ELR (cell line): ENCODE data around the gene TSNAXIP1.
A peak's percentile ranks its signal among the peaks of the same experiment; 100 is the strongest.
"Not testable (repeated sequence)": the region's sequence is repeated elsewhere in the genome, so short reads cannot be mapped to it uniquely, and the experiment has no call there.

Experiments
- DNase-seq: peaks from one replicate; pipeline ENCODE4 v3.0.0-alpha.2; 2015; ENCODE audit warnings: low read depth

TSNAXIP1 gene

DNA sequence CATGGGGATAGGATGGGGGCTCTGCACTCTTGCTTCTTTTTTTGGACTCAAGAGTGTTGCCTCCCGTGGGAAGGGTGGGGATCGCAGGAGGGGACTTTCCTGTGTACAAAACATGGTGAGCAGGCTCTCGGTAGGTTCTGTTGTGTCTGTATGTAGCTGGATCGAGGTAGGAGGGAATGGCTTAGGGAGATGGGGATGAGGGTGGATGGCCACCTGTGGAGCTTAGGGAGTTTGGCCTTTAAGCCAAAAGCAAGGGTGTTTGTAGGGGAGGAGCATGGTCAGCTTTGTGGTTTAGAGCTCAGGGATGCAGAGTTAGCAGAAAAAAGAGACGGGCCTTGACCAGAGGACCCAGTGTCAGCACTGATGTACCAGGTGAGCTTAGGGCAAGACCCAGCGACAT lies 55.2 kb downstream of the TSNAXIP1 start:
- DNase-seq, result no peak

GRCh38 chr16:67862623-67863583 lies 56.2 kb downstream of the TSNAXIP1 start:
- no peak for DNase-seq

DNA sequence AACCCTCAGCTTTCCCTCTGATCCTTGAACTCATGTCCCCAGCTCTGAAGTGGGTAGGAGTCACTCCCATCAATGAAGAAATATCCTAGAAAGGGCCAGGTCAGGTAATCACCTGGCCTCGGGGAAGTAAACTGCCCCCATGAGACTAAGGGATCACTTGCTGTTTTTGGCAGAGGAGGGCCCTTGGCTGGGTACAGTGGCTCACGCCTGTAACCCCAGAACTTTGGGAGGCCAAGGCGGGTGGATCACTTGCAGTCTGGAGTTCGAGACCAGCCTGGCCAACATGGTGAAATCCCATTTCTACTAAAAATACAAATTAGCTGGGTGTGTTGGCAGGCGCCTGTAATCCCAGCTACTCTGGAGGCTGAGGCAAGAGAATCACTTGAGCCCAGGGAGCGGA lies 57.4 kb downstream of the TSNAXIP1 start:
- not testable (repeated sequence) for DNase-seq

- DNase-seq, result no peak
These were observed 57.9 kb downstream of the TSNAXIP1 start for GRCh38 chr16:67864594-67864993.

- peak; percentile 72 for DNase-seq
These were observed 58.6 kb downstream of the TSNAXIP1 start for GRCh38 chr16:67865318-67865717.

- no peak for DNase-seq
These were observed 61.6 kb downstream of the TSNAXIP1 start for GRCh38 chr16:67868290-67868689.

- DNase-seq, result no peak
These were observed 63.0 kb downstream of the TSNAXIP1 start for GRCh38 chr16:67869653-67870052.

DNA sequence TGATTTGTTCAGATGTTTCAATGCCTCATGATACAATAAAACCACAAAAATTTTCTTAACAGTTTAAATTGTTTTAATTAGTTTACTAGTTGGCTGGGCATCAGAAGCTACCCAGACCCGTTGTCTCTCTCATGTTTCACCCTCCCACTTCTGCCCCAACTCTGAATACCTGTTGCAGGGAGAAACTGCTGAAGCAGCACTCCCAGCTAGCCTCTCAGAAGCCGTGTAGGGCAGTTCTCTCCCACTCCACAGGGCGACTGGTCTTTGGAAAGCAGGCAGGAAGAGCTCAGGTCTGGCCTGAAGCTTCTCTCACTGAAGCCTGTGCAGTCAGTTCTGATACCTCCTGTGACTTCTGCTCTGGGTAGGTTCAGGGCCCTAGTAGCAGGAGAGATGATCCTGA lies 64.6 kb downstream of the TSNAXIP1 start:
- no peak for DNase-seq

DNA sequence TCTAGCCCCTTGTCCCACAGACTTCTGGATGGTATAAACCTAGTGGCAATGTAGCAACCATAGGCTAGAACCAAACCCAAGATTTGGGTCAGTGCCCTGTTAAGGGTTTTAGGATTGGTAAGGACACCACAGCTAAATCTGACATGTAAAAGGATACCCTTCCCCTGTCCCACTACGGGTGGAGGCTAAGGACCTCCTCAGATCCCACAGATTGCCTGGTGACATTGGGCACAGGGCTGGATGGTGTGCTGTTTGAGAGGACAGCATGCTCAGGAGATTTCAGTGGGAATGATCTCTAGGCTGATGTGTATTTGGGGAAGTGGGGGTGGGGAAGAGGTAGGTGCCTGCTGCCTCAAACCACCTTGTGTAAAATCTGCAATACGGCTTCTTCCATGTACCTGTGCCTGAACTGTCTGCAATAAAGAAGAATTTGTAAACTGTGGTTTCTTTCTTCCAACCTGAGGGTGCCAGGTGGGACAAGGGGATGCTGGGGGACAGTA lies 65.5 kb downstream of the TSNAXIP1 start:
- no peak for DNase-seq

DNA sequence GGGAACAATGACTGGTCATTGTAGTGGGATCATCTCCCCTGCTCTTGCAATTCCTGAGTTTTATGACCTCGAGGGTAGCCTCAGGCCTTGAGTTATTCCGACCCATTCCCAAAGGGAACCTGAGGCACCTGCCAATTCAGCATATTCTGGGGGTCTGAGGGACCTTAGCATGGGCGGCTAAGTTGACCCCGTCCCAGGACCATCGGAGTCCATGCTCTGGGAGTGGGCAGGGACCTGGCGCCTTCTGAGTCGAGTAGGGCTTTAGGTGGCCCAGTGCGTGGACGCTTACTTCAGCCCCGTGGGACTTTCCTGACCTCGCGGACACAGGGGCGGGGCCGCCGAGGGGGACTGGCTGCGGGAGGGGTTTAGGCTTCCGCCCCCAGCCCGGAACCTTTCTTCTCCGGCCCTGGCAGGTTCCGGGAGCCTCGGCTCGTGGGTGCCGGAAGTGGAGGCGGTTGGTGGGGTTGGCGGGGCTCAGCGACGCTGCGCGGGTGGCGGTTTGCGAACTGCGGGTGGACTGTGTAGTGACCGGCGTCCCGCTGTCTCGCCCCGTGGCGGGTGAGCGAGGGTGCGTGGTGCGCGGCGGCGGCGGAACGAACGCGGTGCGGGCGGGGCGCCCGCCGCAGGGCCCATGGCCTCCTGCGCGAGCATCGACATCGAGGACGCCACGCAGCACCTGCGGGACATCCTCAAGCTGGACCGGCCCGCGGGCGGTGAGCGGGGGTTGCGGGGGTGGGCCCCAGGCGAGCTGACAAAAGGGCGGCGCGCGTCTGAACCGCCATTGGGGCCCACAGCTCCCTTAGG lies 66.1 kb downstream of the TSNAXIP1 start, which contains the start of gene EDC4:
Gene EDC4, plus strand, starts transcription at position 422 of the 804 bp plus-strand sequence. Its CDS starts 210 bp downstream, at position 632.
- peak; percentile 90 for DNase-seq

DNA sequence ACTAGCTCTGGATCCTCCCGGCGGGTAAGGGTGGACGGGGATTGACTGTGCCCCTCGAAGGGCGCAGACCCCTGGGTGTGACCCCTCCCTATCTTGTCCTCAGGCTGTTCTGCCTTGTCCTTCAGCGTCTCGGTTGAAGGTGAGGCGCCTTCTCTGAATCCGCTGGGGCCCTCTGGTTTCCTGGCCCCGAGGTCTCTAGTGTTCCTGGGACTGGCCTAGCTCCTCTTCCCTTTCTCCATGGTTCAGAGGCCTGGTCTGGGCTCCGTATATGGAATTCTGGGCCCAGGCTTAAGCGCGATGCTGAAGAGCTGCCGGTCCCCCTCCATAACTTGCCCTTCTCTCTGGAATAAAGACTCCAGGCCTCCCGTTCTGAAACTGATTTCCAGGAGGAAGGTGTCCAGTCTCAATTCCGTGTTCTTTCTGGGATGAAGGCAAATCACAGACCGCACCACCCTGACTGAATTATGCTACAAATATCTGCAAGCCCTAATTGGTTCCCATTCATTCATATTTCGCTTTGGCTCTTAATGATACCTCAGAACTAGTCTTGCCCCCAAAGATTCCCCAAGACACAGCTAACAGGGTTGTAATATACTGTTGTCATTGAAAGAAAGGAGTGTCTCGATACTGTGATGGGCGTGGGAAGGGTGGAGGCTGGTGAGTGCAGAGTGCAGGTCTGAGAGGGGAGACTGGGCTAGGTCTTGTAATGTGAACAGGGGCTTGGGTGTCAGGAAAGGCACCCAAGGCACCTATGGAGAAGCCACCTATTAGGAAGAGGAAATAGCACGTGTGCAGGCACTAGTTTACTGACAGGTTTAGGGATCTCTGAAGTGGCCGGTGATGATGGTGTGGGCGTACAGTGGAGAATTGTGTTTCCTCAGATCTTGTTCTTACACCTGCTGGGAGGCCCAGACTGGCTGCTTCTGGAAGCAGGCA lies 67.0 kb downstream of the TSNAXIP1 start:
- DNase-seq, result peak; percentile 40

DNA sequence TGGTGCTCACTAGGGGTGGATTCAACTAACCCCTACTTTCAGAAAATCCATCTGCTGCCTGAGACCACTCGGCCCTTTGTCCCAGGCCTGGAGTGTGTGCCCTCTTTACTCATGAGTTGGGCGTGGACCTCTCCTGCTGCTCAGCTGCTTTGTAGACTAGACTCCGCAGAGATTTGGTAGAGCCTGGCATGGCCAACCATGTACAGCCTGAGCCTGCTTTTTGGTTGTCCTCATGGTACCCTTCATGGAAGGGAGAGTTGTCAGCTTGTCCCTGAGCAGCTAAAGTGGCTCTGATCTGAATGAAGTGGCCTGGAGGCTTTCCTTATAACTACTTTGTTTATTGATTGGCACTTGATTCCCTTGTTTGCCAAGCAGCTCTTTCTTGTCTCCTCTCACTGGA lies 67.7 kb downstream of the TSNAXIP1 start:
- DNase-seq, result no peak

DNA sequence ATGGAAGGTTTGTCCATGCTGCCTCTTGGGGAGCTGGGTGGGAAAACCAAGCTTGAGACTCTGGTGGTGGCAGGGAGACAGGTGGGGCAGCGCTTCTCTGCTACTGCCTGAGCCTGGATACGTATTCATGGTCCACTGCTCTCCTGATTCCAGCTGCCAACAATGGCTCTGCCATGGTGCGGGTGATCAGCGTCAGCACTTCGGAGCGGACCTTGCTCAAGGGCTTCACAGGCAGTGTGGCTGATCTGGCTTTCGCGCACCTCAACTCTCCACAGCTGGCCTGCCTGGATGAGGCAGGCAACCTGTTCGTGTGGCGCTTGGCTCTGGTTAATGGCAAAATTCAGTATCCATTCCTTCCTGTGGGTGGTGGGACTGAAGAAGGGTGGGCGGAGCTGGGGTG lies 70.4 kb downstream of the TSNAXIP1 start:
- DNase-seq, result no peak
